Right lobe of liver (tissue), 4 donors: ENCODE measurements around the gene DDX10.

Source experiments
- CTCF ChIP-seq, 4 donors: fragments of 200-600 bp in 3 of 4; fragments of 450-650 bp in 1 of 4; IDR thresholded peaks; one replicate each; pipeline versions ENCODE4 v1.5.1 to v1.8.0; 2016 to 2022; ENCODE audit warnings: antibody characterized with exemption in 4 of 4, mild to moderate bottlenecking in 2 of 4
- POLR2A ChIP-seq: fragments of 450-650 bp; IDR thresholded peaks from one replicate; pipeline ENCODE4 v1.6.1; 2017; ENCODE audit warnings: antibody characterized with exemption, mild to moderate bottlenecking
- donor health status: DM: no; HTN: no; CAD: no.
- donor health status: DM: no; HTN: no; CAD: no.
- donor health status: DM: no; HTN: yes; CAD: no.

- TF ChIP-seq POLR2A (no peak), CTCF (IDR thresholded peaks at IDR 0.05) (no peak)
Measured at GRCh38 chr11:108906826-108907225, 242.0 kb downstream of the DDX10 start.
